HCT116 (cell line): ENCODE data around the gene CDK16. TPM values are rescaled to one million over a fixed set of nuclear protein-coding genes. Genes with fewer than 3 reads are reported as not detected.

Experiments used
- ATAC-seq: fragments of 200-7000 bp; cut with Tn5 transposase; 2 replicates; pipeline ENCODE4 v1.9.1; 2020; ENCODE audit warnings: mild to moderate bottlenecking, moderate library complexity
- BruUV-seq: library from RNA; stranded (reverse); fragments of 400-500 nt; replicated peaks from 2 replicates; lab custom pipeline; 2021; lab: Mats Ljungman, UMichigan
- CTCF ChIA-PET: fragments of 300-600 bp; sonication (Branson Sonifier 250); formaldehyde crosslinking; loops from one replicate; lab custom pipeline; 2021; ENCODE audit warnings: antibody characterized with exemption; lab: Charles Lee
- POLR2A ChIA-PET: fragments of 300-600, 350-600 bp; sonication (Branson Sonifier 250); formaldehyde crosslinking; loops from one replicate; lab custom pipeline; 2021; ENCODE audit warnings: antibody characterized with exemption; lab: Charles Lee
- RAD21 ChIA-PET, 2 experiments: fragments of 300-600 bp; sonication (Branson Sonifier 250); formaldehyde crosslinking; loops; one replicate each; lab custom pipeline; 2023; ENCODE audit warnings: low total read pairs in 2 of 2; ENCODE audit not compliant: uncharacterized antibody in 2 of 2, unreplicated experiment in 2 of 2, low non-redundant PET in 1 of 2; lab: Charles Lee
- DNase-seq: peaks from one replicate; pipeline ENCODE4 v3.0.0-alpha.2; 2010; ENCODE audit warnings: low read depth, low spot score
- H2AFZ ChIP-seq: fragments of 200-600 bp; shearing (Covaris generic), sonication (generic); 2 replicates; pipeline ENCODE4 v1.6.1; 2017; ENCODE audit warnings: low read depth, mixed run types, mixed read lengths, antibody characterized with exemption, low read length; ENCODE audit not compliant: poor library complexity, severe bottlenecking
- H3K27ac ChIP-seq: 2 replicates; pipeline ENCODE4 v1.5.1; 2012; ENCODE audit warnings: low read depth, low read length
- H3K27me3 ChIP-seq: fragments of 200-600 bp; sonication (generic); 2 replicates; pipeline ENCODE4 v1.6.1; 2016; ENCODE audit warnings: mixed run types, low read length, mixed read lengths; ENCODE audit not compliant: insufficient read depth
- H3K36me3 ChIP-seq, 2 experiments: fragments of 200-500 bp in 1 of 2; fragments of 200-600 bp in 1 of 2; sonication (Bioruptor generic) in 1 of 2; sonication (generic) in 1 of 2; 2 replicates each; pipeline versions ENCODE4 v1.5.1 to v1.6.1; 2014 to 2016; ENCODE audit warnings: low read length in 2 of 2, inconsistent platforms in 1 of 2, mixed read lengths in 1 of 2, mixed run types in 1 of 2; ENCODE audit not compliant: insufficient read depth in 2 of 2, control insufficient read depth in 1 of 2
- H3K4me1 ChIP-seq, 2 experiments: fragments of 200-600 bp in 1 of 2; sonication (generic) in 1 of 2; 2 replicates each; pipeline versions ENCODE4 v1.5.1 to v1.6.1; 2012 to 2017; ENCODE audit warnings: low read length in 2 of 2, inconsistent platforms in 1 of 2, mild to moderate bottlenecking in 1 of 2, mixed read lengths in 1 of 2, mixed run types in 1 of 2, moderate library complexity in 1 of 2; ENCODE audit not compliant: insufficient read depth in 2 of 2, control insufficient read depth in 1 of 2
- H3K4me2 ChIP-seq: fragments of 200-600 bp; sonication (generic); 2 replicates; pipeline ENCODE4 v1.6.1; 2017; ENCODE audit warnings: mixed run types, low read length, mixed read lengths
- H3K4me3 ChIP-seq, 2 experiments: fragments of 200-600 bp in 1 of 2; sonication (generic) in 1 of 2; replicated peaks in 1 of 2; 2 replicates each; pipeline ENCODE4 v1.5.1; 2011 to 2016; ENCODE audit warnings: low read length in 2 of 2, control low read depth in 1 of 2, low read depth in 1 of 2, mild to moderate bottlenecking in 1 of 2, mixed read lengths in 1 of 2, mixed run types in 1 of 2
- H3K79me2 ChIP-seq: fragments of 200-600 bp; sonication (generic); 2 replicates; pipeline ENCODE4 v1.6.1; 2017; ENCODE audit warnings: mild to moderate bottlenecking, mixed run types, low read length, moderate library complexity, mixed read lengths; ENCODE audit not compliant: insufficient read depth
- H3K9ac ChIP-seq: fragments of 200-600 bp; sonication (generic); 2 replicates; pipeline ENCODE4 v1.6.1; 2016; ENCODE audit warnings: low read length, mixed read lengths
- H3K9me2 ChIP-seq: fragments of 200-600 bp; sonication (generic), shearing (Covaris generic); 2 replicates; pipeline ENCODE4 v1.6.1; 2017; ENCODE audit warnings: mixed run types, mild to moderate bottlenecking, moderate library complexity; ENCODE audit not compliant: insufficient read depth
- H3K9me3 ChIP-seq, 2 experiments: fragments of 200-500 bp in 1 of 2; fragments of 200-600 bp in 1 of 2; sonication (Bioruptor generic) in 1 of 2; sonication (generic) in 1 of 2; 2 replicates each; pipeline ENCODE4 v1.6.1; 2014 to 2017; ENCODE audit warnings: low read length in 2 of 2, mixed read lengths in 2 of 2, inconsistent platforms in 1 of 2, low read depth in 1 of 2, mild to moderate bottlenecking in 1 of 2, mixed run types in 1 of 2, moderate library complexity in 1 of 2; ENCODE audit not compliant: control insufficient read depth in 1 of 2, insufficient read depth in 1 of 2
- H4K20me1 ChIP-seq: fragments of 200-600 bp; sonication (generic), shearing (Covaris generic); 2 replicates; pipeline ENCODE4 v1.6.1; 2017; ENCODE audit warnings: mixed run types, mild to moderate bottlenecking, moderate library complexity; ENCODE audit not compliant: insufficient read depth
- CEBPB ChIP-seq: IDR thresholded peaks from 2 replicates; pipeline ENCODE4 v1.6.1; 2012; ENCODE audit warnings: low read depth
- ELF1 ChIP-seq: IDR thresholded peaks from 2 replicates; pipeline ENCODE4 v1.6.1; 2012; ENCODE audit warnings: low read depth, borderline replicate concordance
- FOSL1 ChIP-seq: IDR thresholded peaks from 2 replicates; pipeline ENCODE4 v1.6.1; 2012; ENCODE audit warnings: low read depth
- JUND ChIP-seq: IDR thresholded peaks from 2 replicates; pipeline ENCODE4 v1.6.1; 2012
- POLR2A ChIP-seq: IDR thresholded peaks from 2 replicates; pipeline ENCODE4 v1.7.0; 2011; ENCODE audit warnings: borderline replicate concordance; ENCODE audit not compliant: insufficient read depth, insufficient read length; ENCODE audit errors: extremely low read depth
- TCF7L2 ChIP-seq: IDR thresholded peaks from 2 replicates; pipeline ENCODE4 v1.7.0; 2011; ENCODE audit warnings: borderline replicate concordance, inconsistent platforms; ENCODE audit not compliant: insufficient read depth, insufficient read length; ENCODE audit errors: extremely low read depth
- ZNF274 ChIP-seq: fragments of 200-500 bp; sonication (Bioruptor generic); IDR thresholded peaks from 2 replicates; pipeline ENCODE4 v1.6.1; 2014; ENCODE audit warnings: mild to moderate bottlenecking, low read depth, low read length, inconsistent platforms
- intact Hi-C: fragments of 100-400 bp; cut with micrococcal nuclease; formaldehyde crosslinking; loops from 2 replicates; pipeline ENCODE4 v1.10.0; 2022
- total RNA-seq: library from RNA; stranded (reverse); gene quantifications from one replicate; pipeline ENCODE4 v1.2.1, GENCODE V29; 2021; ENCODE audit not compliant: unreplicated experiment

CDK16 gene
- total RNA-seq, 1 experiment from 2014 or later, result 131 TPM

DNA sequence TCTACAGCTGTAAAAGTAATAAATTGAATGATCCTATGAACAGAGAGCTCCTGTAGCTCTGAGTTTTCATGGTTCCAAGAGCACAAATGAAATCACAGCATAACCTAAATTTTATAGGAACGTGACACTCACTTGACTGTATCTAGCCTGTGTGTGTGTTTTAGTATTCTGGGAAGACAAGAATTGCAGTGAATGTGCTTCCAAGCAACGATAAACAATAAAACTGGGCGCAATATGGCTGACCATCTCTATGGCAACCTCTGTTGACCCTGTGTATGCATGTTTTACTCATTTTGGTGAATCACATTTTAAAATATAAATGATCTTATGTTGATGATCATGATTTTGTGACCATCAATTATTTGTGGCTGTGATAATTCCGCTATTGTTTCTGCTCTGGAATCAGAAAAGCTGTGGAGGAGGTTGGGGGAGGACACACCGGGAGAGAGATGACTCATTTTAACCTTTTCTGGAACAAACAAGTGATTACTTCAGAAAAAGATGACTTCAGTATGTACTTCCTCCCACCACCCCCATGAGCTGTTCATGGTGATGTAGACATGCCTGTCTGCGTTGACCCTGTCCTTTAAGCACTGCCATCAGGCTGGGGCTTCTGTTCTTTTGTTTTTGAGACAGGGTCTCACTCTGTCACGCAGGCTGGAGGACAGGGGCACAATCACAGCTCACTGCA lies 46.1 kb downstream of the CDK16 start:
- BruUV-seq, result no TSS peak
- ChIA-PET RAD21 (no interaction called here), POLR2A (no interaction called here), CTCF (no interaction called here)
- Histone ChIP-seq H3K9me3 (no peaks in the 10 kb centered on the region), H4K20me1 (no peaks in the 10 kb centered on the region), H3K36me3 (no peaks in the 10 kb centered on the region), H3K27me3 (no peaks in the 10 kb centered on the region), H3K4me1 (peaks cover 0 to 9% of the 10 kb centered on the region in 2 experiments; a peak in 2 of 4 replicates), H3K9ac (no peak overlapping the region), H3K4me3 (no peak overlapping the region), H3K9me2 (no peaks in the 10 kb centered on the region), H2AFZ (no peak overlapping the region), H3K79me2 (no peaks in the 10 kb centered on the region), H3K4me2 (peak overlapping the region; percentile 12; the same call in 1 of the 2 replicates), H3K27ac (no peak overlapping the region)
- no peak for DNase-seq
- intact Hi-C loops, result no loop called here
- peak; percentile 10; the same call in 1 of the 2 replicates for TF ChIP-seq JUND
- TF ChIP-seq CEBPB, result no peak
- TF ChIP-seq FOSL1, result peak; percentile 18; the same call in 1 of the 2 replicates
- no peak for TF ChIP-seq ELF1
- no peak for TF ChIP-seq POLR2A
- TF ChIP-seq ZNF274, result no peak
- 0 out of 2 replicates have a peak, but pooled peaks have one; percentile 17 for ATAC-seq

DNA sequence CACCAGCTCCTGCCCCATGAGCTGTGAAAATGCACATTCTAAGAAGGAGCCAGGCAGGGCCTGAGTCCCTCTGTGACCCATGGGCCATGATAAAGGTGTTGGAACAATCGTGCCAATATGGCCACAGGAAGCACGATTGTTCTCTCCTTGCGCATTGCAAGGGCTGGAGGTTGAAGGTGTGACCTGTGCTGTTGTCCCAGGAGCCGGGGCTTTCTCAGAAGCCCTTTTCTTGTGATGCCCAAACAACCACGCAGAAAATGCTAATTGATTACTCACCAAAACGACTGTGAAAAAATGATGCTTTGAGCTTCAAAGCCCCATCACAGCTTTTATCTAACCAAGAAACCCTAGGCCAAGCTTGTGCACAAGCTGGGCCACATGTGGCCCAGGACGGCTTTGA lies 48.2 kb downstream of the CDK16 start:
- intact Hi-C loops, result no loop called here
- Histone ChIP-seq H3K9me2 (no peaks in the 10 kb centered on the region), H3K4me1 (peaks cover 0 to 9% of the 10 kb centered on the region in 2 experiments; a peak in 2 of 4 replicates), H3K27me3 (no peaks in the 10 kb centered on the region), H3K4me2 (no peak overlapping the region), H3K9me3 (no peaks in the 10 kb centered on the region), H3K27ac (no peak overlapping the region), H3K36me3 (no peaks in the 10 kb centered on the region), H2AFZ (no peak overlapping the region), H3K79me2 (no peaks in the 10 kb centered on the region), H4K20me1 (no peaks in the 10 kb centered on the region), H3K9ac (no peak overlapping the region), H3K4me3 (no peak overlapping the region)
- no peak for TF ChIP-seq TCF7L2
- no TSS peak for BruUV-seq
- ATAC-seq (no peak), DNase-seq (no peak)
- RAD21 ChIA-PET, result no interaction called here
- POLR2A ChIA-PET, result no interaction called here
- CTCF ChIA-PET, result no interaction called here
